Measurements from ENCODE around the gene MYL11. TPM values are rescaled to one million over a fixed set of nuclear protein-coding genes. Genes with fewer than 3 reads are reported as not detected.

Gene MYL11
- polyA plus RNA-seq, 1 of the 3 experiments (the other 2 are of a cell fraction) = 0.23 TPM

- TF ChIP-seq NRF1 (IDR thresholded peaks at IDR 0.05; ENCODE audit: low read depth, low read length) (no peak), ZBTB33 (IDR thresholded peaks at IDR 0.05; ENCODE audit: borderline replicate concordance, low read depth) (no peak), JUND (IDR thresholded peaks at IDR 0.05) (no peak), SMC3 (IDR thresholded peaks at IDR 0.05; ENCODE audit: low read depth, low read length) (no peak), EZH2phosphoT487 (IDR thresholded peaks at IDR 0.05; ENCODE audit: borderline replicate concordance, low read depth) (no peak), RFX5 (IDR thresholded peaks at IDR 0.05; ENCODE audit: low read length) (no peak)
- TF ChIP-seq, protein P1, sequence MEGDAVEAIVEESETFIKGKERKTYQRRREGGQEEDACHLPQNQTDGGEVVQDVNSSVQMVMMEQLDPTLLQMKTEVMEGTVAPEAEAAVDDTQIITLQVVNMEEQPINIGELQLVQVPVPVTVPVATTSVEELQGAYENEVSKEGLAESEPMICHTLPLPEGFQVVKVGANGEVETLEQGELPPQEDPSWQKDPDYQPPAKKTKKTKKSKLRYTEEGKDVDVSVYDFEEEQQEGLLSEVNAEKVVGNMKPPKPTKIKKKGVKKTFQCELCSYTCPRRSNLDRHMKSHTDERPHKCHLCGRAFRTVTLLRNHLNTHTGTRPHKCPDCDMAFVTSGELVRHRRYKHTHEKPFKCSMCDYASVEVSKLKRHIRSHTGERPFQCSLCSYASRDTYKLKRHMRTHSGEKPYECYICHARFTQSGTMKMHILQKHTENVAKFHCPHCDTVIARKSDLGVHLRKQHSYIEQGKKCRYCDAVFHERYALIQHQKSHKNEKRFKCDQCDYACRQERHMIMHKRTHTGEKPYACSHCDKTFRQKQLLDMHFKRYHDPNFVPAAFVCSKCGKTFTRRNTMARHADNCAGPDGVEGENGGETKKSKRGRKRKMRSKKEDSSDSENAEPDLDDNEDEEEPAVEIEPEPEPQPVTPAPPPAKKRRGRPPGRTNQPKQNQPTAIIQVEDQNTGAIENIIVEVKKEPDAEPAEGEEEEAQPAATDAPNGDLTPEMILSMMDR (IDR thresholded peaks at IDR 0.05) = no peak
- TF ChIP-seq, protein P2, sequence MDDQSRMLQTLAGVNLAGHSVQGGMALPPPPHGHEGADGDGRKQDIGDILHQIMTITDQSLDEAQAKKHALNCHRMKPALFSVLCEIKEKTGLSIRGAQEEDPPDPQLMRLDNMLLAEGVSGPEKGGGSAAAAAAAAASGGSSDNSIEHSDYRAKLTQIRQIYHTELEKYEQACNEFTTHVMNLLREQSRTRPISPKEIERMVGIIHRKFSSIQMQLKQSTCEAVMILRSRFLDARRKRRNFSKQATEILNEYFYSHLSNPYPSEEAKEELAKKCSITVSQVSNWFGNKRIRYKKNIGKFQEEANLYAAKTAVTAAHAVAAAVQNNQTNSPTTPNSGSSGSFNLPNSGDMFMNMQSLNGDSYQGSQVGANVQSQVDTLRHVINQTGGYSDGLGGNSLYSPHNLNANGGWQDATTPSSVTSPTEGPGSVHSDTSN (IDR thresholded peaks at IDR 0.05) = no peak
Observed at GRCh38 chr16:30397056-30397455, 22.5 kb downstream of the MYL11 start (continued).

DNA sequence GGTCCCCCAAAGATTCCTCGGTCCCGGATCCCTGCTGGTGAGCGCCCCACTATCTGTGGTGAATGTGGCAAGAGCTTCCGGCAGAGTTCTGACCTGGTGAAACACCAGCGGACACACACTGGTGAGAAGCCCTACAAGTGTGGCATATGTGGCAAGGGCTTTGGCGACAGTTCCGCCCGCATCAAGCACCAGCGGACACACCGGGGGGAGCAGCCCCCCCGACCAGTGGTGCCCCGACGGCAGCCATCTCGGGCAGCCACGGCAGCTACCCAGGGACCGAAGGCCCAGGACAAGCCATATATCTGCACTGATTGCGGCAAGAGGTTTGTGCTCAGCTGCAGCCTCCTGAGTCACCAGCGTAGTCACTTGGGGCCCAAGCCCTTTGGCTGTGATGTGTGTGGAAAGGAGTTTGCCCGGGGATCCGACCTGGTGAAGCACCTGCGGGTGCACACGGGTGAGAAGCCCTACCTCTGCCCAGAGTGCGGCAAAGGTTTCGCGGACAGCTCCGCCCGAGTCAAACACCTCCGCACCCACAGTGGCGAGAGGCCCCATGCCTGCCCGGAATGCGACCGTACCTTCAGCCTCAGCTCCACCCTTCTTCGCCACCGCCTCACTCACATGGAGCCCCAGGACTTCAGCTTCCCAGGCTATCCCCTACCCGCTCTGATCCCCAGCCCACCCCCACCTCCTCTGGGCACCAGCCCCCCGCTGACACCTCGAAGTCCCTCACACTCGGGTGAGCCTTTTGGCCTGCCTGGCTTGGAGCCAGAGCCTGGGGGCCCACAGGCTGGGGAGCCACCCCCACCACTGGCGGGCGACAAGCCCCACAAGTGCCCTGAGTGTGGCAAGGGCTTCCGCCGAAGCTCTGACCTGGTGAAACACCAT, 23.4 kb downstream of the MYL11 start:
- TF ChIP-seq FOXJ3 (CRISPR knock-in tag; IDR thresholded peaks at IDR 0.05) = no peak
- TF ChIP-seq, protein P2 (IDR thresholded peaks at IDR 0.05) = no peak
- no peak for TF ChIP-seq ELF1 (IDR thresholded peaks at IDR 0.05)
- no peak for TF ChIP-seq NFIC (IDR thresholded peaks at IDR 0.05; ENCODE audit: borderline replicate concordance)
- no peak for TF ChIP-seq RCOR1 (IDR thresholded peaks at IDR 0.05; ENCODE audit: low read length)
- TF ChIP-seq MXI1 (IDR thresholded peaks at IDR 0.05; ENCODE audit: low read depth, low read length) = no peak
- no peak for TF ChIP-seq MEF2A (IDR thresholded peaks at IDR 0.05; ENCODE audit: borderline replicate concordance, low read depth)
- no peak for TF ChIP-seq EZH2phosphoT487 (IDR thresholded peaks at IDR 0.05; ENCODE audit: borderline replicate concordance, low read depth)
- no peak for TF ChIP-seq RAD21 (IDR thresholded peaks at IDR 0.05; ENCODE audit: low read length)
- no peak for TF ChIP-seq TCF12 (IDR thresholded peaks at IDR 0.05)
- TF ChIP-seq RXRA (IDR thresholded peaks at IDR 0.05; ENCODE audit: borderline replicate concordance, low read depth) = no peak
- TF ChIP-seq, protein P3, sequence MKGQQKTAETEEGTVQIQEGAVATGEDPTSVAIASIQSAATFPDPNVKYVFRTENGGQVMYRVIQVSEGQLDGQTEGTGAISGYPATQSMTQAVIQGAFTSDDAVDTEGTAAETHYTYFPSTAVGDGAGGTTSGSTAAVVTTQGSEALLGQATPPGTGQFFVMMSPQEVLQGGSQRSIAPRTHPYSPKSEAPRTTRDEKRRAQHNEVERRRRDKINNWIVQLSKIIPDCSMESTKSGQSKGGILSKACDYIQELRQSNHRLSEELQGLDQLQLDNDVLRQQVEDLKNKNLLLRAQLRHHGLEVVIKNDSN (IDR thresholded peaks at IDR 0.05; ENCODE audit: borderline replicate concordance, low read depth) = no peak
- no peak for TF ChIP-seq SMC3 (IDR thresholded peaks at IDR 0.05; ENCODE audit: low read depth, low read length)
- peaks cover 5 to 18% of the 10 kb centered on the region in 2 experiments for H3K36me3 ChIP-seq (replicated peaks in 1 of 2; ENCODE audit: control insufficient read depth in 1 of 2, insufficient read depth in 2 of 2, low read length in 1 of 2)
- peaks cover 10 to 18% of the 10 kb centered on the region in 2 experiments; a peak in 2 of 4 replicates for H3K4me1 ChIP-seq (ENCODE audit: control insufficient read depth in 1 of 2, insufficient read depth in 2 of 2, low read depth in 1 of 2, low read length in 1 of 2)
- DNase-seq = no peak
- ChIA-PET POLR2A (interaction anchor here (1.6 kb wide), 1 partner anchor 10 kb away, joined by 6 read pairs; the partner anchor contains the start of gene ZNF771), CTCF (interaction anchor here (0.7 to 3.7 kb wide), 4 partner anchors 12 to 32 kb away, joined by 3 to 38 read pairs (median 3); partner anchors contain the start of genes DCTPP1 and ZNF771)
- H3F3A ChIP-seq (replicated peaks; ENCODE audit: insufficient read depth) = peaks cover 47% of the 10 kb centered on the region
- no peak overlapping the region for H3K4me3 ChIP-seq (ENCODE audit: low read depth in 2 of 2, low read length in 1 of 2)
- peaks cover 28% of the 10 kb centered on the region for H3K79me2 ChIP-seq (ENCODE audit: insufficient read depth)
- H3K4me2 ChIP-seq = no peak overlapping the region
- no peak overlapping the region for H2AFZ ChIP-seq (ENCODE audit: low read depth)
- WGBS (ENCODE audit: low lambda C conversion rate) = 99% methylated on average over 15 of the region's 42 CpGs
- no peak overlapping the region; a peak in 1 of 4 replicates for H3K27ac ChIP-seq (ENCODE audit: low read depth in 2 of 2, low read length in 1 of 2)
- H3K9me2 ChIP-seq = no peaks in the 10 kb centered on the region
- no peaks in the 10 kb centered on the region for H4K20me1 ChIP-seq (ENCODE audit: insufficient read depth)
- H3K27me3 ChIP-seq (ENCODE audit: insufficient read depth) = no peaks in the 10 kb centered on the region
- H3K9me3 ChIP-seq = no peaks in the 10 kb centered on the region
- no peak overlapping the region for H3K9ac ChIP-seq

All from SK-N-SH (cell line).